ENCODE data around the gene STX5. TPM values are rescaled to one million over a fixed set of nuclear protein-coding genes. Genes with fewer than 3 reads are reported as not detected.

Gene STX5
- total RNA-seq, 3 donors from 2014 or later = 22.3 to 31.6 (median 28.4) TPM

GRCh38 chr11:62858201-62858600, 26.4 kb upstream of the STX5 start:
- Mint-ChIP-seq H3K36me3 (ENCODE audit: insufficient read depth) (peaks cover 24% of the 10 kb centered on the region), H3K4me1 (ENCODE audit: low read depth) (peaks cover 38% of the 10 kb centered on the region)

GRCh38 chr11:62857541-62857982, 25.7 kb upstream of the STX5 start:
- Mint-ChIP-seq H3K27me3 (ENCODE audit: low read depth) (no peaks in the 10 kb centered on the region), H3K4me1 (ENCODE audit: low read depth) (peaks cover 41% of the 10 kb centered on the region), H3K9me3 (no peaks in the 10 kb centered on the region), H3K36me3 (ENCODE audit: insufficient read depth) (peaks cover 30% of the 10 kb centered on the region), H3K4me3 (peak overlapping the region; percentile 97)
- no peak for ATAC-seq
- no peak for DNase-seq

More at GRCh38 chr11:62858201-62858600, 26.4 kb upstream of the STX5 start:
- H3K27me3 Mint-ChIP-seq (ENCODE audit: low read depth) = no peaks in the 10 kb centered on the region
- H3K4me3 Mint-ChIP-seq = peak overlapping the region; percentile 97
- DNase-seq = no peak
- H3K9me3 Mint-ChIP-seq = no peaks in the 10 kb centered on the region
- no peak for ATAC-seq

GRCh38 chr11:62856333-62856895, 24.6 kb upstream of the STX5 start:
- ATAC-seq = no peak
- no peak for DNase-seq
- no peaks in the 10 kb centered on the region for H3K9me3 Mint-ChIP-seq
- peak overlapping the region; percentile 97 for H3K4me3 Mint-ChIP-seq
- peaks cover 40% of the 10 kb centered on the region for H3K36me3 Mint-ChIP-seq (ENCODE audit: insufficient read depth)
- peaks cover 48% of the 10 kb centered on the region for H3K4me1 Mint-ChIP-seq (ENCODE audit: low read depth)
- no peaks in the 10 kb centered on the region for H3K27me3 Mint-ChIP-seq (ENCODE audit: low read depth)

GRCh38 chr11:62855571-62856332, 23.9 kb upstream of the STX5 start:
- Mint-ChIP-seq H3K27me3 (ENCODE audit: low read depth) (no peaks in the 10 kb centered on the region), H3K4me1 (ENCODE audit: low read depth) (peaks cover 49% of the 10 kb centered on the region), H3K36me3 (ENCODE audit: insufficient read depth) (peaks cover 40% of the 10 kb centered on the region), H3K4me3 (peak overlapping the region; percentile 97), H3K9me3 (no peaks in the 10 kb centered on the region)
- DNase-seq = peak; percentile 99
- peak; percentile 71 to 83 for ATAC-seq

GRCh38 chr11:62854825-62855570, 23.1 kb upstream of the STX5 start:
- Mint-ChIP-seq H3K36me3 (ENCODE audit: insufficient read depth) (peaks cover 40% of the 10 kb centered on the region), H3K27me3 (ENCODE audit: low read depth) (no peaks in the 10 kb centered on the region), H3K4me1 (ENCODE audit: low read depth) (peaks cover 49% of the 10 kb centered on the region)

GRCh38 chr11:62854013-62854824, 22.4 kb upstream of the STX5 start:
- H3K36me3 Mint-ChIP-seq (ENCODE audit: insufficient read depth) = peaks cover 40% of the 10 kb centered on the region
- ATAC-seq (no peak), DNase-seq (no peak)
- peak overlapping the region; percentile 97 for H3K4me3 Mint-ChIP-seq
- no peaks in the 10 kb centered on the region for H3K9me3 Mint-ChIP-seq
- H3K4me1 Mint-ChIP-seq (ENCODE audit: low read depth) = peaks cover 47% of the 10 kb centered on the region
- H3K27me3 Mint-ChIP-seq (ENCODE audit: low read depth) = no peaks in the 10 kb centered on the region

More at GRCh38 chr11:62854825-62855570, 23.1 kb upstream of the STX5 start:
- ATAC-seq = no peak
- peak overlapping the region; percentile 97 for H3K4me3 Mint-ChIP-seq
- H3K9me3 Mint-ChIP-seq = no peaks in the 10 kb centered on the region
- DNase-seq = no peak

- H3K9me3 Mint-ChIP-seq = no peaks in the 10 kb centered on the region
- peaks cover 47% of the 10 kb centered on the region for H3K4me1 Mint-ChIP-seq (ENCODE audit: low read depth)
- H3K36me3 Mint-ChIP-seq (ENCODE audit: insufficient read depth) = peaks cover 40% of the 10 kb centered on the region
- ATAC-seq (peak; percentile 6 to 16), DNase-seq (no peak)
- no peaks in the 10 kb centered on the region for H3K27me3 Mint-ChIP-seq (ENCODE audit: low read depth)
- peak overlapping the region; percentile 97 for H3K4me3 Mint-ChIP-seq
Observed at GRCh38 chr11:62853279-62853965, 21.6 kb upstream of the STX5 start.

- ATAC-seq (no peak), DNase-seq (no peak)
- Mint-ChIP-seq H3K36me3 (ENCODE audit: insufficient read depth) (peaks cover 40% of the 10 kb centered on the region), H3K4me3 (peak overlapping the region; percentile 97), H3K27me3 (ENCODE audit: low read depth) (no peaks in the 10 kb centered on the region), H3K9me3 (no peaks in the 10 kb centered on the region), H3K4me1 (ENCODE audit: low read depth) (peaks cover 41% of the 10 kb centered on the region)
Observed at GRCh38 chr11:62852523-62853188, 20.8 kb upstream of the STX5 start.

GRCh38 chr11:62851807-62852522, 20.1 kb upstream of the STX5 start:
- H3K27me3 Mint-ChIP-seq (ENCODE audit: low read depth) = no peaks in the 10 kb centered on the region
- DNase-seq = no peak
- peak overlapping the region; percentile 97 for H3K4me3 Mint-ChIP-seq
- peaks cover 40% of the 10 kb centered on the region for H3K36me3 Mint-ChIP-seq (ENCODE audit: insufficient read depth)
- ATAC-seq = no peak
- no peaks in the 10 kb centered on the region for H3K9me3 Mint-ChIP-seq
- H3K4me1 Mint-ChIP-seq (ENCODE audit: low read depth) = peaks cover 38% of the 10 kb centered on the region

GRCh38 chr11:62850911-62851806, 19.3 kb upstream of the STX5 start:
- H3K4me1 Mint-ChIP-seq (ENCODE audit: low read depth) = peaks cover 35% of the 10 kb centered on the region
- H3K36me3 Mint-ChIP-seq (ENCODE audit: insufficient read depth) = peaks cover 40% of the 10 kb centered on the region
- no peak for DNase-seq
- H3K27me3 Mint-ChIP-seq (ENCODE audit: low read depth) = no peaks in the 10 kb centered on the region
- no peaks in the 10 kb centered on the region for H3K9me3 Mint-ChIP-seq
- H3K4me3 Mint-ChIP-seq = peak overlapping the region; percentile 97
- ATAC-seq = peak; percentile 4 to 11

- no peaks in the 10 kb centered on the region for H3K27me3 Mint-ChIP-seq (ENCODE audit: low read depth)
- peaks cover 14% of the 10 kb centered on the region for H3K4me1 Mint-ChIP-seq (ENCODE audit: low read depth)
- DNase-seq (no peak), ATAC-seq (no peak)
- peaks cover 13% of the 10 kb centered on the region for H3K36me3 Mint-ChIP-seq (ENCODE audit: insufficient read depth)
- no peak overlapping the region for H3K4me3 Mint-ChIP-seq
- no peaks in the 10 kb centered on the region for H3K9me3 Mint-ChIP-seq
Observed at GRCh38 chr11:62847767-62848314, 16.0 kb upstream of the STX5 start.

- no peaks in the 10 kb centered on the region for H3K9me3 Mint-ChIP-seq
- no peaks in the 10 kb centered on the region for H3K4me1 Mint-ChIP-seq (ENCODE audit: low read depth)
- H3K27me3 Mint-ChIP-seq (ENCODE audit: low read depth) = no peaks in the 10 kb centered on the region
- DNase-seq = no peak
- H3K36me3 Mint-ChIP-seq (ENCODE audit: insufficient read depth) = no peaks in the 10 kb centered on the region
- H3K4me3 Mint-ChIP-seq = no peak overlapping the region
- no peak for ATAC-seq
Observed at GRCh38 chr11:62846177-62846576, 14.3 kb upstream of the STX5 start.
